Small intestine (tissue), 7 donors: ENCODE results near the gene MRGPRE. TPM values are rescaled to one million over a fixed set of nuclear protein-coding genes. Genes with fewer than 3 reads are reported as not detected.
A peak's percentile ranks its signal among the peaks of the same experiment; 100 is the strongest.
"Not testable (repeated sequence)": the region's sequence is repeated elsewhere in the genome, so short reads cannot be mapped to it uniquely, and the experiment has no call there.

Source experiments
- DNase-seq, 2 donors: peaks; one replicate each; pipeline versions ENCODE4 v3.0.0 to v3.0.0-alpha.2; 2013
- FAIRE-seq: peaks from 2 replicates; lab custom pipeline; 2012; peaks lifted over from hg19 to GRCh38; lab: Jason Lieb, UNC
- H3K27ac ChIP-seq, 3 donors: one replicate each; pipeline ENCODE4 v1.5.1; 2013; ENCODE audit warnings: low read length in 2 of 3, mild to moderate bottlenecking in 2 of 3, control low read depth in 1 of 3, inconsistent platforms in 1 of 3, low read depth in 1 of 3, moderate library complexity in 1 of 3
- H3K27me3 ChIP-seq, 3 donors: one replicate each; pipeline ENCODE4 v1.6.1; 2013; ENCODE audit warnings: low read length in 3 of 3, inconsistent platforms in 1 of 3; ENCODE audit not compliant: control insufficient read depth in 3 of 3, insufficient read depth in 3 of 3
- H3K36me3 ChIP-seq, 3 donors: one replicate each; pipeline ENCODE4 v1.6.1; 2013; ENCODE audit warnings: low read length in 3 of 3, inconsistent platforms in 1 of 3, low read depth in 1 of 3, mild to moderate bottlenecking in 1 of 3, moderate library complexity in 1 of 3; ENCODE audit not compliant: control insufficient read depth in 3 of 3, insufficient read depth in 2 of 3
- H3K4me1 ChIP-seq, 3 donors: one replicate each; pipeline ENCODE4 v1.6.1; 2013; ENCODE audit warnings: low read length in 2 of 3, inconsistent platforms in 1 of 3, low read depth in 1 of 3, mild to moderate bottlenecking in 1 of 3, moderate library complexity in 1 of 3; ENCODE audit not compliant: control insufficient read depth in 3 of 3, insufficient read depth in 2 of 3
- H3K4me3 ChIP-seq, 3 donors: one replicate each; pipeline ENCODE4 v1.5.1; 2013; ENCODE audit warnings: low read length in 3 of 3, control low read depth in 1 of 3, inconsistent platforms in 1 of 3, low read depth in 1 of 3, mild to moderate bottlenecking in 1 of 3, moderate library complexity in 1 of 3
- H3K9me3 ChIP-seq, 2 donors: one replicate each; pipeline ENCODE4 v1.6.1; 2013; ENCODE audit warnings: low read depth in 1 of 2, low read length in 1 of 2; ENCODE audit not compliant: control insufficient read depth in 2 of 2, insufficient read depth in 1 of 2
- WGBS, 3 donors: extraction: QIAGEN DNeasy Blood & Tissue Kit; methylation state at CpG; one replicate each; pipeline ENCODE4 v1.1.7; 2013; 5-methylcytosine and 5-hydroxymethylcytosine counted together
- polyA plus RNA-seq, 4 donors: library from polyadenylated mRNA; stranded (reverse) in 3 of 4; unstranded in 1 of 4; fragments of 200-250 nt in 3 of 4; fragments of 120-200 nt in 1 of 4; gene quantifications; one replicate each; pipeline versions ENCODE4 v1.2.1 to v1.2.3, GENCODE V29; 2013
- donor health status: healthy with polysubstance abuse.
- donor health status: control.
- donor health status: control.
- donor health status: Bipolar disorder and iron deficiency.
- donor health status: healthy.

Gene MRGPRE
- polyA plus RNA-seq, 4 donors: 0.22 TPM; not detected in 3

GRCh38 chr11:3255241-3255640 lies 23.0 kb upstream of the MRGPRE start:
- H3K27ac ChIP-seq, FAIRE-seq: not testable (repeated sequence)
- 86 to 96% (median 94%) methylated on average over 4 to 6 of the region's 12 CpGs for WGBS, 3 donors

GRCh38 chr11:3254773-3255172 lies 22.6 kb upstream of the MRGPRE start:
- WGBS, 3 donors: no CpG with 5 or more reads among the region's 14 CpGs
- not testable (repeated sequence) for FAIRE-seq, H3K4me3 ChIP-seq, H3K4me1 ChIP-seq, H3K9me3 ChIP-seq, H3K27ac ChIP-seq, DNase-seq, H3K27me3 ChIP-seq, H3K36me3 ChIP-seq

More at GRCh38 chr11:3255241-3255640, 23.0 kb upstream of the MRGPRE start:
- H3K9me3 ChIP-seq, H3K4me1 ChIP-seq, H3K4me3 ChIP-seq, DNase-seq, H3K27me3 ChIP-seq, H3K36me3 ChIP-seq: not testable (repeated sequence)

DNA sequence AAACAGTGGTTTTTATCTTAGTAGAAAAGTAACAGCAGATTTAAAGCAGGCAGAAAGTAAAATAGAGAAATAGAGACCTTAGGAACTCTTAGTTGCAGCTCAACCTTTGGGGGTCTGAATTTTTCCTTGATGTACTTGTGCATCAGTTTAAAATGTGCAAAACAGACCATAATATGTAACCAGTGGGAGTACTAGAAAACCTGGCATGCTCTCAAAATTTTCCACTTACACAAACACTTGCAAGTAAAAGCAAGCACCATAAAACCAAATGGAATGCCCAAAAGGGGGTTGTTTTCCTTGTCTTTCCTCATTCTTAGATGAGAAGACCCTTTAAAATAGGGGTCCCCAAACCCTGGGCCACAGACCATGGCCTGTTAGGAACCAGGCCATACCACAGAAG lies 12.9 kb upstream of the MRGPRE start:
- no peaks in the 10 kb centered on the region for H3K4me1 ChIP-seq
- FAIRE-seq: no peak
- DNase-seq: no peak
- no peaks in the 10 kb centered on the region for H3K9me3 ChIP-seq
- no peak overlapping the region for H3K4me3 ChIP-seq
- H3K27me3 ChIP-seq: peaks cover 0 to 2% (median 0%) of the 10 kb centered on the region in 3 donors
- no peak overlapping the region for H3K27ac ChIP-seq
- H3K36me3 ChIP-seq: no peaks in the 10 kb centered on the region

GRCh38 chr11:3243880-3244279 lies 11.7 kb upstream of the MRGPRE start:
- FAIRE-seq (peak; percentile 26), DNase-seq (no peak)
- no peaks in the 10 kb centered on the region for H3K4me1 ChIP-seq
- WGBS, 3 donors: 89 to 97% (median 92%) methylated on average over 1 of the region's 1 CpG
- H3K4me3 ChIP-seq: no peak overlapping the region
- H3K9me3 ChIP-seq: no peaks in the 10 kb centered on the region
- peaks cover 0 to 3% (median 2%) of the 10 kb centered on the region in 3 donors for H3K27me3 ChIP-seq
- H3K27ac ChIP-seq: no peak overlapping the region
- no peaks in the 10 kb centered on the region for H3K36me3 ChIP-seq

DNA sequence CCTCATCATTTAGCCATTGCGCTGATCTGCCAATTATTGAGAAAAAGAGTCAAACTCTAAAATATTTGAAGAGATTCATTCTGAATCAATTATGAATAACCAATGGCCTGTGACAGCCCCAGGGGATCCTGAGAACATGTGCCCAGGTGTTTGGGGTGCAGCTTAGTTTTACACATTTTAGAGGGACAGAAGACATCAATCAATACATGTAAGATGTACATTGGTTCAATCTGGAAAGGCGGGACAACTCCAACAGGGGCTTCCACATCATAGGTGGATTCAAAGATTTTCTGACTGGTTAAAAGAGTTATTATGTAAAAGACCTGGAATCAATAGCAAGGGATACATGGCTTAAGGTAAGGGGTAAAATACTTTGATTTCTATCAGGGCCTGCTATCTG lies 4.9 kb upstream of the MRGPRE start:
- Histone ChIP-seq H3K27ac (no peak overlapping the region), H3K4me3 (no peak overlapping the region), H3K27me3 (peaks cover 0 to 24% (median 3%) of the 10 kb centered on the region in 3 donors), H3K36me3 (no peaks in the 10 kb centered on the region), H3K9me3 (no peaks in the 10 kb centered on the region), H3K4me1 (no peaks in the 10 kb centered on the region)
- DNase-seq (no peak), FAIRE-seq (no peak)
- 90 to 93% (median 91%) methylated on average over 2 of the region's 2 CpGs for WGBS, 3 donors

DNA sequence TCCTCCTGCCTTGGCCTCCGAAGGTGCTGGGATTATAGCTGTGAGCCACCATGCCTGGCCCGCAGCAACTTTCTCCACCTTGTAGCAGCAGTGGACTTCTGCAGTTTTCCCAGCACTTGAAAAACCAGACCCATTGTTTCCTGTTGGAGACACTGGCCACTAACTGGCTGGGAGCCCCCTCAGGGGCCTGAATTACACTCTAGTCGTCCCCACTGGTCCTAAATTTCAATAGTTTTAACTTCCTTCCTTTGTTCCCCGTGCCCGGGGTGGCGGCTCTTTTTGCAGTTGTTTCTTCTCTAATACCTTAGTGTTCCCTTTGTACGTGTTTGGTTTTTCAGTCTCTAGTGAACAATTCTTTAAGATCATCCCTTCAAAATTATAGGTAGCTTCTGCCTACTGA lies 2.6 kb upstream of the MRGPRE start:
- H3K27ac ChIP-seq: no peak overlapping the region
- H3K27me3 ChIP-seq: peaks cover 0 to 34% (median 3%) of the 10 kb centered on the region in 3 donors
- WGBS, 3 donors: 65 to 81% (median 70%) methylated on average over 7 of the region's 7 CpGs
- H3K4me3 ChIP-seq: no peak overlapping the region
- no peaks in the 10 kb centered on the region for H3K36me3 ChIP-seq
- FAIRE-seq: no peak
- no peaks in the 10 kb centered on the region for H3K4me1 ChIP-seq
- H3K9me3 ChIP-seq: no peaks in the 10 kb centered on the region
- DNase-seq: no peak

DNA sequence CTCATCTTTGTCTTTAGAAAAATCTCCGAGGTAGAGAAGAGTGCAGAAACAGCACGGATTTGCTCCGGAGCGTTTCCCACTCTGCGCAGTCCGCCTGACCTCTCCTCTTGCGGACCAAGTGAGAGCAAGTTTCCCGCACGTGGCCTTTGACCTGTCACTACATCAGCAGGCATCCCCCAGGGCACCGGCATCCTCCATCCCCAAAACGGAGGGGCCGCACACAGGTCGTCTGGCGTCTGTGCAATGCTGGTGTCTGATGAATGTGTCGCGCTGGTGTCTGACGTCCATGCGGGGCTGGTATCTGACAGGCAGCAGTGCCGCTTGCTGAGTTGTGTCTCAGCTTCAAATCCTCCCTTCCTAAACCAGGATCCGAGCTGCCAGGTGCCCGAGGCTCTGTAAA lies 739 bp upstream of the MRGPRE start:
- Histone ChIP-seq H3K27ac (no peak overlapping the region), H3K4me1 (no peaks in the 10 kb centered on the region), H3K36me3 (no peaks in the 10 kb centered on the region), H3K4me3 (no peak overlapping the region), H3K9me3 (no peaks in the 10 kb centered on the region), H3K27me3 (peaks cover 0 to 34% (median 0%) of the 10 kb centered on the region in 3 donors)
- DNase-seq (no peak), FAIRE-seq (no peak)
- WGBS, 3 donors: 88 to 91% (median 89%) methylated on average over 21 of the region's 21 CpGs

- H3K27me3 ChIP-seq: peaks cover 0 to 35% (median 0%) of the 10 kb centered on the region in 3 donors
- WGBS, 3 donors: 50 to 68% (median 55%) methylated on average over 6 of the region's 6 CpGs
- FAIRE-seq: no peak
Measured at GRCh38 chr11:3231550-3231850, 717 bp downstream of the MRGPRE start.

More at GRCh38 chr11:3231550-3231850, 717 bp downstream of the MRGPRE start:
- H3K9me3 ChIP-seq: no peaks in the 10 kb centered on the region
- no peak overlapping the region for H3K4me3 ChIP-seq
- no peaks in the 10 kb centered on the region for H3K4me1 ChIP-seq
- H3K36me3 ChIP-seq: no peaks in the 10 kb centered on the region
- no peak for DNase-seq
- no peak overlapping the region for H3K27ac ChIP-seq
